HG02870 (cell line): ENCODE data around the gene KLF6.

ENCODE experiments used
- ATAC-seq: cut with Tn5 transposase; IDR thresholded peaks from one replicate; pipeline ENCODE4 v1.9.1; 2021; ENCODE audit warnings: mild to moderate bottlenecking, moderate library complexity; ENCODE audit not compliant: unreplicated experiment

KLF6 gene

GRCh38 chr10:3775696-3776551 is 9.1 kb downstream of the KLF6 start:
- ATAC-seq: no peak

- ATAC-seq: no peak
Observed at GRCh38 chr10:3774814-3775695, 10.0 kb downstream of the KLF6 start.

GRCh38 chr10:3774018-3774813 is 10.8 kb downstream of the KLF6 start:
- no peak for ATAC-seq

GRCh38 chr10:3773460-3774017 is 11.5 kb downstream of the KLF6 start:
- ATAC-seq: no peak

GRCh38 chr10:3772361-3773171 is 12.4 kb downstream of the KLF6 start:
- ATAC-seq: no peak

GRCh38 chr10:3770611-3771110 is 14.3 kb downstream of the KLF6 start:
- no peak for ATAC-seq

- ATAC-seq: no peak
Observed at GRCh38 chr10:3769556-3769955, 15.5 kb downstream of the KLF6 start.

- ATAC-seq: no peak
Observed at GRCh38 chr10:3766046-3766756, 18.8 kb downstream of the KLF6 start.

GRCh38 chr10:3765146-3765545 is 19.9 kb downstream of the KLF6 start:
- ATAC-seq: no peak

- no peak for ATAC-seq
Observed at GRCh38 chr10:3764626-3765112, 20.3 kb downstream of the KLF6 start.

GRCh38 chr10:3763852-3764625 is 21.0 kb downstream of the KLF6 start:
- no peak for ATAC-seq

GRCh38 chr10:3763035-3763456 is 22.0 kb downstream of the KLF6 start:
- ATAC-seq: no peak

- ATAC-seq: no peak
Observed at GRCh38 chr10:3762309-3762708, 22.7 kb downstream of the KLF6 start.

GRCh38 chr10:3761904-3762303 is 23.1 kb downstream of the KLF6 start:
- no peak for ATAC-seq

GRCh38 chr10:3761021-3761686 is 23.9 kb downstream of the KLF6 start:
- ATAC-seq: peak; percentile 46

GRCh38 chr10:3760083-3760482 is 24.9 kb downstream of the KLF6 start:
- no peak for ATAC-seq

- no peak for ATAC-seq
Observed at GRCh38 chr10:3759397-3759796, 25.6 kb downstream of the KLF6 start.
